ENCODE data around the gene XRN2.

DNA sequence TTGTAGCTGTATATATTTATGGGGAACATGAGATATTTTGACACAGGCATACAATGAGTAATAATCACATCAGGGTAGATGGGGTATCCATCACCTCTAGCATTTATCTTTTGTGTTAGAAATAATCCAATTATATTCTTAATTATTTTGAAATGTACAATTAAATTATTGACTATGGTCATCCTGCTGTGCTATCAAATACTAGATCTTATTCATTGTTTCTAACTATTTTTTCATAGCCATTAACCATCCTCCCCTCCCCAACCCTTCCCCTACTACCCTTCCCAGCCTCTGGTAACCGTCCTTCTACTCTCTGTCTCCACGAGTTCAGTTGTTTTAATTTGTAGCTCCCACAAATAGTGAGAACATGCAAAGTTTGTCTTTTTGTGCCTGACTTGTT lies 65.7 kb downstream of the XRN2 start:
- TF ChIP-seq CTCF (IDR thresholded peaks at IDR 0.05), result no peak
- TF ChIP-seq POLR2A (IDR thresholded peaks at IDR 0.05), result no peak

All from adrenal gland (tissue), 5 donors.